Measurements from ENCODE around the gene FIGN.

- peak in 2 of 12 donors; percentile 10 to 12 for TF ChIP-seq CTCF (IDR thresholded peaks at IDR 0.05)
- no peak for TF ChIP-seq POLR2A (IDR thresholded peaks at IDR 0.05)
These were observed 43.7 kb downstream of the FIGN start for GRCh38 chr2:163692081-163692480.

All from heart left ventricle (tissue), 13 donors.